MM.1S (cell line): ENCODE results near the gene KRT78.

Source experiments
- EZH2 ChIP-seq: fragments of 300-600 bp; sonication (generic); optimal IDR thresholded peaks from 2 replicates; pipeline ENCODE3; 2017; ENCODE audit warnings: low read depth, mild to moderate bottlenecking, antibody characterized with exemption, low read length, mixed read lengths
- TF ChIP-seq, protein P1 (sequence below): fragments of 300-600 bp; sonication (generic); IDR thresholded peaks from 2 replicates; pipeline ENCODE4 v1.5.1; 2016; ENCODE audit warnings: antibody characterized with exemption, low read length, mixed read lengths

DNA sequence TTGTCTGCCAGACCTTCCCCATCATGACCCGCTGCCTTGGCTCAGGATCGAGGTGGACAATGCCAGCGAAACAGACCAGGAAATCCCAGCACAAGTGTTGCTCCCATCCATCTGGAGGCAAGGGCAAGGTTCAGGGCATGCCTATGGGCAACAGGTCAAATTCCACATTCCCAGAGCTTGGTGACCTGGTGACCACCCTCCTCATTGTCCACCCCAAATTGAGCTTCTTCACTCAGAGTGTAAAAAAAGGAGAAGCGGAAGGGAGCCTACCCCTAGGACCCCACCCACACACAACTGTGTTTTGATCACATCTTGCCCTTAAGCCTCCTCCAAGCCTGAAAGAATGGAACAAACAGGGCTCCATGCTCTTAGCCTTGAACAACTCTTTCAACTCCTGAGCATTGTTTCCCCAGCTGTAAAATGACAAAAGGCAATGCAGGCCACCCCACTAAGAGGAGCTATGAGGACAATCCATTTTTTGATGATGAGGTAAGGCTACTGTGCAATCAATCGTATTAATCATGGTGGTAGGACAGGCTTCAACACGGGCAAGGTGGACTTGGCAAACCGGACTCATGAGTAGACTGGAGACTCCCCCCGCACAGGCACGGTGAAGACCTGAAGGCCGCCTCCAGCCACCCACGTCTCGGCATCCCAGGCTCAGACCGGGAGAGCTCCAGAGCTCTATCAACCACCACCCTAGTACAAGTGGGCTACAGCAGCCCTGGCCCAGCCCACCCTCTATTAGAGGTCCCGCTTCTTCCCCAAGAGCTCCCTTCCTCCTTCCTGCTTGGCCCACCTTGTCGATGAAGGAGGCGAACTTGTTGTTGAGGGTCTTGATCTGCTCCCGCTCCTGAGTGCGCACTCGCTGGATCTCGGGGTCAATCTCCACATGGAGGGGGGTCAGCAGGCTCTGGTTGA, 15.5 kb downstream of the KRT78 start:
- TF ChIP-seq, protein P1, sequence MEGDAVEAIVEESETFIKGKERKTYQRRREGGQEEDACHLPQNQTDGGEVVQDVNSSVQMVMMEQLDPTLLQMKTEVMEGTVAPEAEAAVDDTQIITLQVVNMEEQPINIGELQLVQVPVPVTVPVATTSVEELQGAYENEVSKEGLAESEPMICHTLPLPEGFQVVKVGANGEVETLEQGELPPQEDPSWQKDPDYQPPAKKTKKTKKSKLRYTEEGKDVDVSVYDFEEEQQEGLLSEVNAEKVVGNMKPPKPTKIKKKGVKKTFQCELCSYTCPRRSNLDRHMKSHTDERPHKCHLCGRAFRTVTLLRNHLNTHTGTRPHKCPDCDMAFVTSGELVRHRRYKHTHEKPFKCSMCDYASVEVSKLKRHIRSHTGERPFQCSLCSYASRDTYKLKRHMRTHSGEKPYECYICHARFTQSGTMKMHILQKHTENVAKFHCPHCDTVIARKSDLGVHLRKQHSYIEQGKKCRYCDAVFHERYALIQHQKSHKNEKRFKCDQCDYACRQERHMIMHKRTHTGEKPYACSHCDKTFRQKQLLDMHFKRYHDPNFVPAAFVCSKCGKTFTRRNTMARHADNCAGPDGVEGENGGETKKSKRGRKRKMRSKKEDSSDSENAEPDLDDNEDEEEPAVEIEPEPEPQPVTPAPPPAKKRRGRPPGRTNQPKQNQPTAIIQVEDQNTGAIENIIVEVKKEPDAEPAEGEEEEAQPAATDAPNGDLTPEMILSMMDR: no peak
- TF ChIP-seq EZH2: no peak
